Testis (tissue), 3 donors: Measurements from ENCODE around the gene NRROS. TPM values are rescaled to one million over a fixed set of nuclear protein-coding genes. Genes with fewer than 3 reads are reported as not detected.
"Not testable (repeated sequence)": the region's sequence is repeated elsewhere in the genome, so short reads cannot be mapped to it uniquely, and the experiment has no call there.

Experiments used
- DNase-seq: peaks from one replicate; pipeline ENCODE4 v3.0.0-alpha.2; 2019
- H3K27ac ChIP-seq, 2 donors: fragments of 200-600 bp; sonication (generic); one replicate each; pipeline ENCODE4 v1.5.1; 2019
- H3K27me3 ChIP-seq: fragments of 200-600 bp; sonication (generic); one replicate; pipeline ENCODE4 v1.5.1; 2019
- H3K36me3 ChIP-seq: fragments of 200-600 bp; sonication (generic); one replicate; pipeline ENCODE4 v1.5.1; 2017; ENCODE audit warnings: low read depth; ENCODE audit errors: missing control alignments
- H3K4me1 ChIP-seq: fragments of 200-600 bp; sonication (generic); one replicate; pipeline ENCODE4 v1.5.1; 2019
- H3K4me3 ChIP-seq, 2 donors: fragments of 200-600 bp; sonication (generic); one replicate each; pipeline ENCODE4 v1.5.1; 2017 to 2019
- H3K9me3 ChIP-seq: fragments of 200-600 bp; sonication (generic); one replicate; pipeline ENCODE4 v1.5.1; 2017
- POLR2A ChIP-seq: fragments of 450-650 bp; IDR thresholded peaks from one replicate; pipeline ENCODE4 v1.6.1; 2017; ENCODE audit warnings: antibody characterized with exemption, mild to moderate bottlenecking, moderate library complexity
- WGBS, 2 donors: methylation state at CpG; one replicate each; pipeline ENCODE4 v1.1.5; 2018; 5-methylcytosine and 5-hydroxymethylcytosine counted together
- intact Hi-C: fragments of 100-400 bp; cut with DNase I; formaldehyde crosslinking; loops from one replicate; pipeline ENCODE4 v1.15.1; 2023; ENCODE audit warnings: low total_unique reads
- polyA plus RNA-seq: library from polyadenylated mRNA; stranded (reverse); fragments of 350-450 nt; fragmentation: Illumina TruSeq; extraction: RNeasy Lipid Tissue Mini Kit (QIAGEN cat#74804); gene quantifications from one replicate; pipeline ENCODE4 v1.2.3, GENCODE V29; 2014; ENCODE audit warnings: low read depth, low replicate concordance; ENCODE audit not compliant: insufficient read depth
- total RNA-seq, 2 donors: library from RNA; depleted of rRNA; stranded (reverse); fragments of >200 nt; gene quantifications; one replicate each; pipeline ENCODE4 v1.2.3, GENCODE V29; 2016
- TF ChIP-seq, protein P1 (sequence below), 3 experiments: fragments of 450-650 bp in 2 of 3; fragments of 200-600 bp in 1 of 3; sonication (generic) in 1 of 3; IDR thresholded peaks; one replicate each; pipeline ENCODE4 v1.5.1; 2016 to 2019; ENCODE audit warnings: antibody characterized with exemption in 3 of 3, mild to moderate bottlenecking in 2 of 3, moderate library complexity in 1 of 3

The NRROS gene
- total and polyA plus RNA-seq, 3 donors from 2014 or later, result 2.8 to 5.5 (median 3.2) TPM

DNA sequence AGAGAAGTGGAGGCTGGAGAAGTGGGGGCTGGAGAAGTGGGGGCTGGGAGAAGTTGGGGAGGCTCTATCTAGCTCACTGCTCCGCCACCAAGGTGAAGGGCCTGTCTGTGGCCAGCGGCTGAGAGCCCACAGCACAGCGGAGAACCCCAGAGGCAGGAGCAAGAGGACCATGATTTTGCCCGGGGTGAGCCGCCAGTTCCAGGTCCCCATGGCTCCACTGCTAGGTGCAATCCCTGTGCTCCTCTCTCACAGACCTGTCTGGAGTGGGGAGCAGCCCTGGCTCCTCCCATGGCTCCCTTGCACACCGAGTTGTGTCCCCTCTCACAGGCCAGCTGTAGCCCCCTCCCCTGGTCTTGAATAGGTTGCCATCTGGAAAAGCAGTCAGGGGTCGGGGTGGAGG is 4.7 kb upstream of the NRROS start:
- Histone ChIP-seq H3K27me3 (no peaks in the 10 kb centered on the region), H3K4me3 (no peak overlapping the region), H3K27ac (no peak overlapping the region), H3K4me1 (peaks cover 1% of the 10 kb centered on the region), H3K36me3 (no peaks in the 10 kb centered on the region), H3K9me3 (no peaks in the 10 kb centered on the region)
- WGBS, 2 donors, result 75 to 78% methylated on average over 7 of the region's 7 CpGs
- intact Hi-C loops, result loop anchor here (10.0 kb wide), 1 partner anchor 50 kb away; no protein-coding TSS in a partner anchor
- TF ChIP-seq POLR2A, result no peak
- TF ChIP-seq, protein P1, sequence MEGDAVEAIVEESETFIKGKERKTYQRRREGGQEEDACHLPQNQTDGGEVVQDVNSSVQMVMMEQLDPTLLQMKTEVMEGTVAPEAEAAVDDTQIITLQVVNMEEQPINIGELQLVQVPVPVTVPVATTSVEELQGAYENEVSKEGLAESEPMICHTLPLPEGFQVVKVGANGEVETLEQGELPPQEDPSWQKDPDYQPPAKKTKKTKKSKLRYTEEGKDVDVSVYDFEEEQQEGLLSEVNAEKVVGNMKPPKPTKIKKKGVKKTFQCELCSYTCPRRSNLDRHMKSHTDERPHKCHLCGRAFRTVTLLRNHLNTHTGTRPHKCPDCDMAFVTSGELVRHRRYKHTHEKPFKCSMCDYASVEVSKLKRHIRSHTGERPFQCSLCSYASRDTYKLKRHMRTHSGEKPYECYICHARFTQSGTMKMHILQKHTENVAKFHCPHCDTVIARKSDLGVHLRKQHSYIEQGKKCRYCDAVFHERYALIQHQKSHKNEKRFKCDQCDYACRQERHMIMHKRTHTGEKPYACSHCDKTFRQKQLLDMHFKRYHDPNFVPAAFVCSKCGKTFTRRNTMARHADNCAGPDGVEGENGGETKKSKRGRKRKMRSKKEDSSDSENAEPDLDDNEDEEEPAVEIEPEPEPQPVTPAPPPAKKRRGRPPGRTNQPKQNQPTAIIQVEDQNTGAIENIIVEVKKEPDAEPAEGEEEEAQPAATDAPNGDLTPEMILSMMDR (IDR thresholded peaks at IDR 0.05), result no peak
- no peak for DNase-seq

DNA sequence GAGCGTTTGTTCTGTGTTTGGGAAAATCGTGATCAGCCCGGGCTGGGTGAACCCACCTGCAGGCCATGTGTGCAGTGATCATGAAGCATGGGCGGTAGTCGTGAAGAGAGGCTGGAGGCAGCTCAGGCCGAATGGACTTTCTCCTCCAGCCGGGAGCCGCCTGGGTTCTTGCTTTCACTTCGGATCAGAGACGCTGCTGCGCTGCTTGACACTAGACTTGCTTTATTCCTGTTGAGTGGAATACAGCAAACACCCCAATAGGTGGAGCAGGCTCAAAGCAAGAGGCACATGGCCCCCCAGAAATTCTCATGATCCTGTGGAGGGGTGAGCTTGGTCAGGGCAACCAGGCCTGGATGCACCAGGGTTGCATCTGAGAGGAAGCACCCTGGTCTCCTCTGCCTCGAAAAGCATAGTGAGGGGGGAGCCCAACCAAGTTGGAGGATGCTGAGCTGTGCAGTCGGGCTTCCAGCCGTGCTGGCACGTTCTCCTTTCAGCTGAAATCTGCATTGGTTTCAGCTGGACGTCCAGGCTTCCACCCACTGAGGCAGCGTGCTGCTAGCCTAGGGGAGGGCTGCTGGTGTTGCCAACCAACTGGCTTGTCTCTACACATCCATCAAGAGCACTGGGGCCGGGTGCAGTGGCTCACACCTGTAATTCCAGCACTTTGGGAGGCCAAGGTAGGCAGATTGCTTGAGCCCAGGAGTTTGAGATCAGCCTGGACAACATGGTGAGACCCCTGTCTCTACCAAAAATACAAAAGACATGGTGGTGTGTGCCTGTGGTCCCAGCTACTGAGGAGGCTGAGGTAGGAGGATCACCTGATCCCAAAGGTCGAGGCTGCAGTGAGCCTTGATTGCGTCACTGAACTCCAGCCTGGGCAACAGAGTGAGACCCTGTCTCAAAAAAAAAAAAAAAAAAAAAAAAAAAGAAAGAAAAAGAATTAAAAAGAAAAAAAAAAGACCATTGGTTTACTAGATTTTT is 2.8 kb upstream of the NRROS start:
- Histone ChIP-seq H3K4me1 (peaks cover 9% of the 10 kb centered on the region), H3K27me3 (no peaks in the 10 kb centered on the region), H3K4me3 (no peak overlapping the region), H3K27ac (no peak overlapping the region), H3K9me3 (no peaks in the 10 kb centered on the region), H3K36me3 (no peaks in the 10 kb centered on the region)
- no peak for TF ChIP-seq POLR2A
- TF ChIP-seq, protein P1 (IDR thresholded peaks at IDR 0.05), result no peak
- 69 to 82% methylated on average over 15 to 20 of the region's 20 CpGs for WGBS, 2 donors
- no peak for DNase-seq
- intact Hi-C loops, result loop anchor here (10.0 kb wide), 1 partner anchor 48 kb away; no protein-coding TSS in a partner anchor

GRCh38 chr3:196637941-196638340 is 1.6 kb upstream of the NRROS start:
- not testable (repeated sequence) for H3K27ac ChIP-seq, H3K4me1 ChIP-seq, H3K9me3 ChIP-seq, H3K27me3 ChIP-seq, H3K4me3 ChIP-seq, H3K36me3 ChIP-seq, DNase-seq
- 82% methylated on average over 4 of the region's 4 CpGs for WGBS, 2 donors
- intact Hi-C loops, result loop anchor here (10.0 kb wide), 1 partner anchor 47 kb away; no protein-coding TSS in a partner anchor

DNA sequence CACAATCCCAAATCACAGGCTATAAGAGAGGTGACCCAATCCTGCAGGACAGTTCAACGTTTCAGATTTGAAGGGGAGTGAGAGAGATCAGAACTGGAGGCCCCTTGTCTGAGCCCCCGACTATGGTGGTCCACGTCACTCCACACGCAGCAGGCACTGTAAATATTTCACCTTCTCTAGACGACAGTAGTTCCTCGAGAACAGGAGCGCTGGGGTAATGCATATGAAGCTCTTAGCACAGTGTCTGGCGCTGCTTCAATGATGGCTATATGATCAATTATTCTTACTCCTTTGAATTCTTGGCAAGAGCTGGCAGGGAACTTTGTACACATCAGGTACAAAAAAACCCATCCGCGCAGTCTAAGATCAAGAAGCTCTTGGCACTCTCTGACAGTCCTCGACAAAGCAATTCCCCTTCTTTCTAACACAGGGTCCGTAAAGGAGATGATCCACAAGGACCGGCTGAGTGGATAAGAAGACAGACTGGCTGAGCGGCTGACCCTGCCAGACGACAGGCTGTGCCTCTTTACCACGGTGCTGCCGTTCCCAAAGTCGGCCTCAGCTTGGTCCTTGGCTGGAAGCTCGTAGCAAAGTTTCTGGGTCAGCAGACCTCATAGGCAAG is 522 bp upstream of the NRROS start:
- WGBS, 2 donors, result 28 to 37% methylated on average over 15 to 19 of the region's 19 CpGs
- Histone ChIP-seq H3K9me3 (no peaks in the 10 kb centered on the region), H3K27ac (peak overlapping the region; percentile 10 to 75), H3K27me3 (no peaks in the 10 kb centered on the region), H3K4me3 (peak overlapping the region; percentile 55 to 60), H3K4me1 (peaks cover 9% of the 10 kb centered on the region), H3K36me3 (no peaks in the 10 kb centered on the region)
- no peak for DNase-seq
- intact Hi-C loops, result loop anchor here (10.0 kb wide), 1 partner anchor 46 kb away; no protein-coding TSS in a partner anchor
- TF ChIP-seq, protein P1 (IDR thresholded peaks at IDR 0.05), result no peak
- no peak for TF ChIP-seq POLR2A
